Body of pancreas (tissue), 4 donors: ENCODE results near the gene KIF17. TPM values are rescaled to one million over a fixed set of nuclear protein-coding genes. Genes with fewer than 3 reads are reported as not detected.

Experiments
- ATAC-seq: fragments of 150-250 bp; one replicate; pipeline ENCODE4 v1.9.1; 2016
- DNase-seq, 4 donors: peaks; one replicate each; pipeline ENCODE4 v3.0.0-alpha.2; 2019
- H3K27ac ChIP-seq, 4 donors: fragments of 200-600 bp; sonication (generic); 1 replicate in 3 of 4; 2 replicates in 1 of 4; pipeline versions ENCODE4 v1.5.1 to v1.6.1; 2016 to 2019; ENCODE audit warnings: mild to moderate bottlenecking in 1 of 4, mixed read lengths in 1 of 4, moderate library complexity in 1 of 4
- H3K27me3 ChIP-seq, 2 donors: fragments of 200-600 bp; sonication (generic); one replicate each; pipeline ENCODE4 v1.6.0; 2016; ENCODE audit warnings: mild to moderate bottlenecking in 1 of 2
- H3K36me3 ChIP-seq, 2 donors: fragments of 200-600 bp; sonication (generic); replicated peaks in 1 of 2; 2 replicates each; pipeline ENCODE4 v1.5.1; 2016; ENCODE audit warnings: low read depth in 2 of 2; ENCODE audit not compliant: insufficient read depth in 1 of 2
- H3K4me1 ChIP-seq: fragments of 200-600 bp; sonication (generic); one replicate; pipeline ENCODE4 v1.6.0; 2016
- H3K4me3 ChIP-seq, 2 donors: fragments of 200-600 bp; sonication (generic); 1 replicate in 1 of 2; 2 replicates in 1 of 2; pipeline ENCODE4 v1.5.1; 2016 to 2019
- H3K9me3 ChIP-seq, 3 donors: fragments of 200-600 bp; sonication (generic); 1 replicate in 2 of 3; 2 replicates in 1 of 3; pipeline ENCODE4 v1.5.1; 2016
- POLR2A ChIP-seq, 3 donors: fragments of 450-650 bp; IDR thresholded peaks; one replicate each; pipeline ENCODE4 v1.6.1; 2016; ENCODE audit warnings: antibody characterized with exemption in 3 of 3, mild to moderate bottlenecking in 2 of 3
- WGBS, 2 donors: methylation state at CpG; one replicate each; pipeline ENCODE4 v1.1.5; 2017; 5-methylcytosine and 5-hydroxymethylcytosine counted together
- intact Hi-C: fragments of 100-400 bp; cut with DNase I; formaldehyde crosslinking; loops from one replicate; pipeline ENCODE4 v1.15.1; 2023
- total RNA-seq, 2 donors: library from RNA; depleted of rRNA; stranded (reverse); fragments of >200 nt; gene quantifications; one replicate each; pipeline ENCODE4 v1.1.0, GENCODE V29; 2016
- TF ChIP-seq, protein P1 (sequence below), 7 experiments: fragments of 450-650 bp in 4 of 7; fragments of 200-600 bp in 3 of 7; sonication (generic) in 3 of 7; IDR thresholded peaks; one replicate each; pipeline ENCODE4 v1.5.1; 2016 to 2019; ENCODE audit warnings: antibody characterized with exemption in 7 of 7

Gene KIF17
- total RNA-seq, 2 donors from 2014 or later: 1.8 TPM; not detected in 1

DNA sequence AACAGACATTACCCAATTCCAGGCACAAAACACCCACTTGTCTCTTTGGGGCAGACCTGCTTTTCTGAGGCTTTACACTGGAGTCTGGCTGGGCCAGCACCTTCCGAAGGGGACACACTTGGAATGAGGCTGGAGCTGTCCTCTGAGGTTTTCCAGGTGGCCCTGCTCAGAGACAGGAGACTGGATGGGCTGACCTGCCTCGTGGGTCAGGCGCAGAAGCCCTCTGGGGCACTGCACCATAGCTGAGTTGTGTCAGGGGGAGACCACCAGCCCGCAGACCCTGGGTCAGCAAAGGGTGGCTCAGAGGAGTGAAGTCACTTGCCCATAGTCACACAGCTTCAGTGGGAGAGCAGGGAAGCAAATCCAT is 12.9 kb upstream of the KIF17 start:
- Histone ChIP-seq H3K36me3 (no peaks in the 10 kb centered on the region), H3K27ac (no peak overlapping the region), H3K4me3 (no peak overlapping the region), H3K9me3 (no peaks in the 10 kb centered on the region), H3K4me1 (peaks cover 24% of the 10 kb centered on the region), H3K27me3 (peaks cover 0 to 3% of the 10 kb centered on the region in 2 donors)
- no peak for DNase-seq
- no peak for ATAC-seq
- WGBS, 2 donors: 20 to 44% methylated on average over 1 to 4 of the region's 4 CpGs
- TF ChIP-seq, protein P1, sequence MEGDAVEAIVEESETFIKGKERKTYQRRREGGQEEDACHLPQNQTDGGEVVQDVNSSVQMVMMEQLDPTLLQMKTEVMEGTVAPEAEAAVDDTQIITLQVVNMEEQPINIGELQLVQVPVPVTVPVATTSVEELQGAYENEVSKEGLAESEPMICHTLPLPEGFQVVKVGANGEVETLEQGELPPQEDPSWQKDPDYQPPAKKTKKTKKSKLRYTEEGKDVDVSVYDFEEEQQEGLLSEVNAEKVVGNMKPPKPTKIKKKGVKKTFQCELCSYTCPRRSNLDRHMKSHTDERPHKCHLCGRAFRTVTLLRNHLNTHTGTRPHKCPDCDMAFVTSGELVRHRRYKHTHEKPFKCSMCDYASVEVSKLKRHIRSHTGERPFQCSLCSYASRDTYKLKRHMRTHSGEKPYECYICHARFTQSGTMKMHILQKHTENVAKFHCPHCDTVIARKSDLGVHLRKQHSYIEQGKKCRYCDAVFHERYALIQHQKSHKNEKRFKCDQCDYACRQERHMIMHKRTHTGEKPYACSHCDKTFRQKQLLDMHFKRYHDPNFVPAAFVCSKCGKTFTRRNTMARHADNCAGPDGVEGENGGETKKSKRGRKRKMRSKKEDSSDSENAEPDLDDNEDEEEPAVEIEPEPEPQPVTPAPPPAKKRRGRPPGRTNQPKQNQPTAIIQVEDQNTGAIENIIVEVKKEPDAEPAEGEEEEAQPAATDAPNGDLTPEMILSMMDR (IDR thresholded peaks at IDR 0.05): no peak
- TF ChIP-seq POLR2A (IDR thresholded peaks at IDR 0.05): no peak
- intact Hi-C loops: no loop called here

DNA sequence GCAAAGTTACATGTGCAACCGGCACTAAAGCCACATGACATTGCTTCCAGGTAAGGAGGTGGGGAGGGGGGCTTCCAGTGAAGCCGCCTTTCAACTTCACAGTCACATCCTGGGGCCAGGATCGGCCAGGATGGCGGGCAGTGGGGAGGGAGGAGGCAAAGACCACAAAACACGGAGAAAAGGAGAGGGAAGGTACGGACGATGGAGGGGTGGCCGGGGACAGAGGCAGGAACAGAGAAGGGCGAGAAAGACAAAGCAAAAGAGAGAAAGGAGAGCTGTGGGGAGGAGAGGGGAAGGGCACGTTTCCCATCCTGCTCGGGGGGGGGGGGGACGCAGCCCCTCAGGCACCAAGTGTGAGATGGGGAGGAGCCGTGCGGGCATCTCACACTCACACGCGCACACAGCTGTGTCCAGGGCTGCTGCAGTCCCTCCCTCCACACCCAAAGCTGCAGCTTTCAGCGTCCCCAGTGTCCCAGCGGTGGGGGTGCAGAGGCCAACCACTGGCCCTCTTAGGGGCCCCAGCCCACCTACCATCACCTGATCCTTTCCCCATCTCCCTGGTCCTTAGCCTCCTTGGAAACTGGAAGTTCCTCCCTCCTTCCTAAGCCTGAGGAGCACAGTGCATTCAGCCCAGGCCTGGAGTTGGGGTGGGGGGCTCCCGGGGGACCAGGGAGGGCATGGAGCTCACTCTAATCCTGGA is 12.3 kb upstream of the KIF17 start:
- no peak for ATAC-seq
- H3K4me1 ChIP-seq: peaks cover 24% of the 10 kb centered on the region
- 19 to 30% methylated on average over 18 to 19 of the region's 19 CpGs for WGBS, 2 donors
- peaks cover 0 to 3% of the 10 kb centered on the region in 2 donors for H3K27me3 ChIP-seq
- no peaks in the 10 kb centered on the region for H3K9me3 ChIP-seq
- H3K27ac ChIP-seq: no peak overlapping the region
- no peak overlapping the region for H3K4me3 ChIP-seq
- no peaks in the 10 kb centered on the region for H3K36me3 ChIP-seq
- TF ChIP-seq POLR2A (IDR thresholded peaks at IDR 0.05): no peak
- TF ChIP-seq, protein P1 (IDR thresholded peaks at IDR 0.05): no peak
- no peak for DNase-seq
- intact Hi-C loops: no loop called here

DNA sequence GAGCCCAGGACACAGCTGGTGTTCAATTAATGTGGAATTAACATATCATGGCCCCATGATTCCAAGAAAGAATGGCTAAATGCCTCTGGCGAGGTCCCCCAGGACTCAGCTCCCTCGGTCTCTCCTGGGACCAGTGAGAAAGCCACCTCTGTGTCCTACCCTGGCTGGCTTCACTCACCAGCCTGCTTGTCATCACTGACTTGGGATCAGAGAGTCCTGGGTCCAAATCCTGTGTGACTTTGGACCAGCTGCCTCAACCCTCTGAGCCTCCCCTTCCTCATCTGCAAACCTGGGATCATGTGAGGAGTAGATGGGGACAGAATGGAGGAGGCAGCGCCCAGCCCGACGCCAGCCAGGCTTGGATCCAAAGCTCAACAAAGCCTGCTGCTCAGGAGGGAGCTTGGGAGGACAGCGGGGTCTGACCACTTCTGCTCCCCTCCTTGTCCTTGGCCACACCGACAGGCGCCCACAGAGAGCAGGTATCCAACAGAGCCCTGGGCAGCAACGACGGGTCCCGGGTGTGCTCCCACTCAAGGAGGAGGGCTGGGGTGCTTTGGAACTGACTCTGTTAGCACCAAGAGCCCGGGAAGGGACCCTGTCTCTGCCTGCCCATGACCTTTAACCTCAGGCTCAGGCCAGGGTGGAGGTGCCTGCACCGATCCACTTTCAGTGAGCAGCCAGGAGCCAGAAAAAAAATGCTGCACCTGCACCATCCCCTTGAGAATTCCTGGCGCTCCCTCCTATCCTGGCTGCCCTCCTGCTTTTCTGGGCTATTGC is 11.5 kb upstream of the KIF17 start:
- Histone ChIP-seq H3K36me3 (no peaks in the 10 kb centered on the region), H3K4me1 (peaks cover 24% of the 10 kb centered on the region), H3K4me3 (no peak overlapping the region), H3K27me3 (peaks cover 0 to 3% of the 10 kb centered on the region in 2 donors), H3K27ac (no peak overlapping the region), H3K9me3 (no peaks in the 10 kb centered on the region)
- no peak for TF ChIP-seq POLR2A (IDR thresholded peaks at IDR 0.05)
- TF ChIP-seq, protein P1 (IDR thresholded peaks at IDR 0.05): no peak
- 41 to 47% methylated on average over 6 to 14 of the region's 14 CpGs for WGBS, 2 donors
- no peak for ATAC-seq
- DNase-seq: no peak
- intact Hi-C loops: no loop called here

DNA sequence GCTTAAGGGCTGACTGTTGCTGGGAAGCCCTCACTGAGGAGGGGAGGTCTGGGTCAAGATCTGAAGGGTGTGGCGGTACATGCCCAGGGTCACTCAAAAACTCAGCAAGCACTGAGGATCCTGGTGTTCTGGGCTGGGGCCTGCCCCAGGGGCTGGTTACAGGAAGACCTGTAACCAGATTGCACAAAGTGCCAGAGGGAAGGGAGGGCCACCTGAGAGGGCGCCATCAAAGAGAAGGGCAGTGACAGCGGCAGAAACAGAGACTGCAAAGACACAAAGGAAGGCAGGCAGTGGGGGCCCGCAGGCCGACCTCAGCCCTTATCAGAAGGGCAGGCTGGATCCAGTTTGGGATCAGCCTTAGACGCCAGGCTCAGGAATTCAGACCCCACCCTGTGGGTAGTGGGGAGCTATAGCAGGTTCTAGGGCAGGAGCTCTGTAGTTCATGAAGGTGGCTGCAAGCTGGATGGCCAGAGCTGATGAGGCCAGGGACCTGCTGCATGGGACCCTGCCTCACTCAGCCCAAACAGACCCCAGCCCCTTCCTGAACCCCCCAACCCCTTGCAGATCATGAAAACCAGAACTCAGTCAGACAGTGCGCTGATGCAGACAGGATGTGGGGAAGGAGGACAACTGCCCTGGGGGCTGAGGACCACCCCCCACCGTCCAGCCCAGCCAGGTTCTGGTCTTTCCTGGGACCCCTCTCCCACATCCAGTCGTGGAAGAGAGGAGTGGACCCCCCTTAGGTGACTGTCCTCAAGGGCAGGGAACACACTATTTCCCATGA is 10.8 kb upstream of the KIF17 start:
- TF ChIP-seq, protein P1 (IDR thresholded peaks at IDR 0.05): no peak
- TF ChIP-seq POLR2A (IDR thresholded peaks at IDR 0.05): no peak
- intact Hi-C loops: no loop called here
- no peak for ATAC-seq
- no peaks in the 10 kb centered on the region for H3K36me3 ChIP-seq
- H3K27me3 ChIP-seq: peaks cover 0 to 3% of the 10 kb centered on the region in 2 donors
- peaks cover 22% of the 10 kb centered on the region for H3K4me1 ChIP-seq
- H3K27ac ChIP-seq: no peak overlapping the region
- no peak for DNase-seq
- WGBS, 2 donors: 68 to 72% methylated on average over 6 to 9 of the region's 9 CpGs
- no peak overlapping the region for H3K4me3 ChIP-seq
- no peaks in the 10 kb centered on the region for H3K9me3 ChIP-seq
